Measurements from ENCODE around the gene MZB1.

DNA sequence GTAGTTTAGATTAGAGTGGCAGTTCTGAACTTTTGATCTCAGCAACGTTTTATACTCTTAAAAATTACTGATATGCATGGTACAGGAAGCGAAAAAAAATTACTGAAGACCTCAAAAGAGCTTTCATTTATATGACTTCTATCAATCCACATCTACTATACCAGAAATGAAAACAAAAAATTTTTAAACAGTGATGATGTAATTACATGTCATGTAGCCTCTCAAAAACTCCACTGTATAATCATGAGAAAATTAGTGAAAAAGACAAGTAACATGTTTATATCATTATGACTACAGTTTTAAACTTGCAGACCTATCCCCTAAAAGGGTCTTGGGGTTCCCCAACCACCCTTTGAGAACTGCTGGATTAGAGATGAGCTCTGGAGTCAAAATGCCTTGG, 40.3 kb upstream of the MZB1 start:
- TF ChIP-seq, protein P1, sequence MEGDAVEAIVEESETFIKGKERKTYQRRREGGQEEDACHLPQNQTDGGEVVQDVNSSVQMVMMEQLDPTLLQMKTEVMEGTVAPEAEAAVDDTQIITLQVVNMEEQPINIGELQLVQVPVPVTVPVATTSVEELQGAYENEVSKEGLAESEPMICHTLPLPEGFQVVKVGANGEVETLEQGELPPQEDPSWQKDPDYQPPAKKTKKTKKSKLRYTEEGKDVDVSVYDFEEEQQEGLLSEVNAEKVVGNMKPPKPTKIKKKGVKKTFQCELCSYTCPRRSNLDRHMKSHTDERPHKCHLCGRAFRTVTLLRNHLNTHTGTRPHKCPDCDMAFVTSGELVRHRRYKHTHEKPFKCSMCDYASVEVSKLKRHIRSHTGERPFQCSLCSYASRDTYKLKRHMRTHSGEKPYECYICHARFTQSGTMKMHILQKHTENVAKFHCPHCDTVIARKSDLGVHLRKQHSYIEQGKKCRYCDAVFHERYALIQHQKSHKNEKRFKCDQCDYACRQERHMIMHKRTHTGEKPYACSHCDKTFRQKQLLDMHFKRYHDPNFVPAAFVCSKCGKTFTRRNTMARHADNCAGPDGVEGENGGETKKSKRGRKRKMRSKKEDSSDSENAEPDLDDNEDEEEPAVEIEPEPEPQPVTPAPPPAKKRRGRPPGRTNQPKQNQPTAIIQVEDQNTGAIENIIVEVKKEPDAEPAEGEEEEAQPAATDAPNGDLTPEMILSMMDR (IDR thresholded peaks at IDR 0.05), result no peak
- no peak for TF ChIP-seq POLR2A (IDR thresholded peaks at IDR 0.05)
